Stomach (tissue), 9 donors: ENCODE measurements around the gene LRRC61. TPM values are rescaled to one million over a fixed set of nuclear protein-coding genes. Genes with fewer than 3 reads are reported as not detected.

Source experiments
- DNase-seq, 2 donors: peaks; one replicate each; pipeline versions ENCODE4 v3.0.0 to v3.0.0-alpha.2; 2013 to 2019
- H3K27ac ChIP-seq, 5 donors: fragments of 200-600 bp in 4 of 5; sonication (generic) in 4 of 5; one replicate each; pipeline ENCODE4 v1.5.1; 2013 to 2019; ENCODE audit warnings: mild to moderate bottlenecking in 1 of 5, moderate library complexity in 1 of 5
- H3K27me3 ChIP-seq, 3 donors: fragments of 200-600 bp; sonication (generic); one replicate each; pipeline ENCODE4 v1.5.1; 2017 to 2019; ENCODE audit warnings: mixed run types in 1 of 3
- H3K36me3 ChIP-seq, 4 donors: fragments of 200-600 bp; sonication (generic); 1 replicate in 3 of 4; 2 replicates in 1 of 4; pipeline ENCODE4 v1.5.1; 2016 to 2019
- H3K4me1 ChIP-seq, 4 donors: fragments of 200-600 bp; sonication (generic); one replicate each; pipeline ENCODE4 v1.5.1; 2016 to 2019
- H3K4me3 ChIP-seq, 4 donors: fragments of 200-600 bp; sonication (generic) in 3 of 4; one replicate each; pipeline ENCODE4 v1.5.1; 2016 to 2019; ENCODE audit warnings: mild to moderate bottlenecking in 1 of 4
- H3K9me3 ChIP-seq, 4 donors: fragments of 200-600 bp; sonication (generic); one replicate each; pipeline ENCODE4 v1.5.1; 2016 to 2019
- EP300 ChIP-seq: sonication (generic); formaldehyde crosslinking; IDR thresholded peaks from one replicate; pipeline ENCODE4 v1.6.1; 2017; ENCODE audit warnings: antibody characterized with exemption
- POLR2A ChIP-seq, 4 donors: fragments of 450-650 bp; IDR thresholded peaks; one replicate each; pipeline ENCODE4 v1.6.1; 2016; ENCODE audit warnings: antibody characterized with exemption in 4 of 4, control low read depth in 2 of 4, mild to moderate bottlenecking in 1 of 4, moderate library complexity in 1 of 4
- POLR2AphosphoS5 ChIP-seq, 3 donors: sonication (generic); formaldehyde crosslinking; IDR thresholded peaks; one replicate each; pipeline ENCODE4 v1.6.1; 2016; ENCODE audit warnings: antibody characterized with exemption in 3 of 3
- whole genome bisulfite sequencing, 5 donors: extraction: QIAGEN DNeasy Blood & Tissue Kit in 3 of 5; methylation state at CpG; one replicate each; pipeline versions ENCODE4 v1.1.5 to v1.1.7; 2013 to 2018; 5-methylcytosine and 5-hydroxymethylcytosine counted together
- intact Hi-C: fragments of 100-400 bp; cut with DNase I; formaldehyde crosslinking; loops from one replicate; pipeline ENCODE4 v1.15.1; 2023; ENCODE audit warnings: low total_unique reads
- polyA plus RNA-seq, 3 donors: library from polyadenylated mRNA; stranded (reverse); fragments of 200-250 nt; gene quantifications; one replicate each; pipeline ENCODE4 v1.2.3, GENCODE V29; 2013
- total RNA-seq, 5 donors: library from RNA; depleted of rRNA; stranded (reverse); fragments of >200 nt; gene quantifications; one replicate each; pipeline versions ENCODE4 v1.1.0 to v1.2.3, GENCODE V29; 2014 to 2016
- TF ChIP-seq, protein P1 (sequence below), 7 experiments: fragments of 450-650 bp in 4 of 7; fragments of 200-600 bp in 3 of 7; sonication (generic) in 3 of 7; IDR thresholded peaks; one replicate each; pipeline ENCODE4 v1.5.1; 2016 to 2019; ENCODE audit warnings: antibody characterized with exemption in 7 of 7, control low read depth in 2 of 7, mild to moderate bottlenecking in 1 of 7
- donor health status: healthy with polysubstance abuse.
- donor health status: Bipolar disorder and iron deficiency.
- donor health status: healthy.

Gene LRRC61
- total and polyA plus RNA-seq, 8 donors, result 5.6 to 15.9 (median 9.6) TPM; not detected in 2

DNA sequence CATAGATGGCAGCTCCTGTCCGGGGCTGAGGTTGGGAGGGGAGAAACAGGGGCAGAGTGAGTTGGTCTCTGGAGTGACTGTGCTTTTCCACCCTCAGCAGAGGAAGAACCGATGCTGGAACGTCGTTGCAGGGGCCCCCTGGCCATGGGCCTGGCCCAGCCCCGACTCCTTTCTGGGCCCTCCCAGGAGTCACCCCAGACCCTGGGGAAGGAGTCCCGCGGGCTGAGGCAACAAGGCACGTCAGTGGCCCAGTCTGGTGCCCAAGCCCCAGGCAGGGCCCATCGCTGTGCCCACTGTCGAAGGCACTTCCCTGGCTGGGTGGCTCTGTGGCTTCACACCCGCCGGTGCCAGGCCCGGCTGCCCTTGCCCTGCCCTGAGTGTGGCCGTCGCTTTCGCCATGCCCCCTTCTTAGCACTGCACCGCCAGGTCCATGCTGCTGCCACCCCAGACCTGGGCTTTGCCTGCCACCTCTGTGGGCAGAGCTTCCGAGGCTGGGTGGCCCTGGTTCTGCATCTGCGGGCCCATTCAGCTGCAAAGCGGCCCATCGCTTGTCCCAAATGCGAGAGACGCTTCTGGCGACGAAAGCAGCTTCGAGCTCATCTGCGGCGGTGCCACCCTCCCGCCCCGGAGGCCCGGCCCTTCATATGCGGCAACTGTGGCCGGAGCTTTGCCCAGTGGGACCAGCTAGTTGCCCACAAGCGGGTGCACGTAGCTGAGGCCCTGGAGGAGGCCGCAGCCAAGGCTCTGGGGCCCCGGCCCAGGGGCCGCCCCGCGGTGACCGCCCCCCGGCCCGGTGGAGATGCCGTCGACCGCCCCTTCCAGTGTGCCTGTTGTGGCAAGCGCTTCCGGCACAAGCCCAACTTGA, 48.2 kb downstream of the LRRC61 start:
- Histone ChIP-seq H3K4me1 (peaks cover 31 to 74% (median 63%) of the 10 kb centered on the region in 4 donors), H3K27ac (peak overlapping the region in 4 of 5 donors; percentile 87 to 97 (median 94)), H3K27me3 (no peaks in the 10 kb centered on the region), H3K4me3 (peak overlapping the region in 2 of 4 donors; percentile 71 to 95), H3K9me3 (no peaks in the 10 kb centered on the region), H3K36me3 (peaks cover 29 to 49% (median 42%) of the 10 kb centered on the region in 4 donors)
- WGBS, 5 donors, result 80 to 84% (median 82%) methylated on average over 28 to 48 of the region's 48 CpGs
- intact Hi-C loops, result no loop called here
- no peak for DNase-seq
- TF ChIP-seq POLR2AphosphoS5 (IDR thresholded peaks at IDR 0.05), result no peak
- TF ChIP-seq, protein P1, sequence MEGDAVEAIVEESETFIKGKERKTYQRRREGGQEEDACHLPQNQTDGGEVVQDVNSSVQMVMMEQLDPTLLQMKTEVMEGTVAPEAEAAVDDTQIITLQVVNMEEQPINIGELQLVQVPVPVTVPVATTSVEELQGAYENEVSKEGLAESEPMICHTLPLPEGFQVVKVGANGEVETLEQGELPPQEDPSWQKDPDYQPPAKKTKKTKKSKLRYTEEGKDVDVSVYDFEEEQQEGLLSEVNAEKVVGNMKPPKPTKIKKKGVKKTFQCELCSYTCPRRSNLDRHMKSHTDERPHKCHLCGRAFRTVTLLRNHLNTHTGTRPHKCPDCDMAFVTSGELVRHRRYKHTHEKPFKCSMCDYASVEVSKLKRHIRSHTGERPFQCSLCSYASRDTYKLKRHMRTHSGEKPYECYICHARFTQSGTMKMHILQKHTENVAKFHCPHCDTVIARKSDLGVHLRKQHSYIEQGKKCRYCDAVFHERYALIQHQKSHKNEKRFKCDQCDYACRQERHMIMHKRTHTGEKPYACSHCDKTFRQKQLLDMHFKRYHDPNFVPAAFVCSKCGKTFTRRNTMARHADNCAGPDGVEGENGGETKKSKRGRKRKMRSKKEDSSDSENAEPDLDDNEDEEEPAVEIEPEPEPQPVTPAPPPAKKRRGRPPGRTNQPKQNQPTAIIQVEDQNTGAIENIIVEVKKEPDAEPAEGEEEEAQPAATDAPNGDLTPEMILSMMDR (IDR thresholded peaks at IDR 0.05), result no peak
- TF ChIP-seq POLR2A (IDR thresholded peaks at IDR 0.05), result no peak
- TF ChIP-seq EP300, result no peak

DNA sequence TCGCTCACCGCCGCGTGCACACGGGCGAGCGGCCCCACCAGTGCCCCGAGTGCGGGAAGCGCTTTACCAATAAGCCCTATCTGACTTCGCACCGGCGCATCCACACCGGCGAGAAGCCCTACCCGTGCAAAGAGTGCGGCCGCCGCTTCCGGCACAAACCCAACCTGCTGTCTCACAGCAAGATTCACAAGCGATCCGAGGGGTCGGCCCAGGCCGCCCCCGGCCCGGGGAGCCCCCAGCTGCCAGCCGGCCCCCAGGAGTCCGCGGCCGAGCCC, 48.8 kb downstream of the LRRC61 start:
- intact Hi-C loops, result no loop called here
- no peaks in the 10 kb centered on the region for H3K27me3 ChIP-seq
- H3K9me3 ChIP-seq, result no peaks in the 10 kb centered on the region
- WGBS, 5 donors, result 90 to 98% (median 94%) methylated on average over 17 to 30 of the region's 30 CpGs
- H3K36me3 ChIP-seq, result peaks cover 29 to 49% (median 42%) of the 10 kb centered on the region in 4 donors
- TF ChIP-seq EP300, result no peak
- TF ChIP-seq POLR2AphosphoS5 (IDR thresholded peaks at IDR 0.05), result no peak
- no peak for TF ChIP-seq POLR2A (IDR thresholded peaks at IDR 0.05)
- TF ChIP-seq, protein P1 (IDR thresholded peaks at IDR 0.05), result no peak
- no peak overlapping the region for H3K27ac ChIP-seq
- no peak for DNase-seq
- peak overlapping the region in 1 of 4 donors; percentile 5 for H3K4me3 ChIP-seq
- peaks cover 31 to 79% (median 65%) of the 10 kb centered on the region in 4 donors for H3K4me1 ChIP-seq

DNA sequence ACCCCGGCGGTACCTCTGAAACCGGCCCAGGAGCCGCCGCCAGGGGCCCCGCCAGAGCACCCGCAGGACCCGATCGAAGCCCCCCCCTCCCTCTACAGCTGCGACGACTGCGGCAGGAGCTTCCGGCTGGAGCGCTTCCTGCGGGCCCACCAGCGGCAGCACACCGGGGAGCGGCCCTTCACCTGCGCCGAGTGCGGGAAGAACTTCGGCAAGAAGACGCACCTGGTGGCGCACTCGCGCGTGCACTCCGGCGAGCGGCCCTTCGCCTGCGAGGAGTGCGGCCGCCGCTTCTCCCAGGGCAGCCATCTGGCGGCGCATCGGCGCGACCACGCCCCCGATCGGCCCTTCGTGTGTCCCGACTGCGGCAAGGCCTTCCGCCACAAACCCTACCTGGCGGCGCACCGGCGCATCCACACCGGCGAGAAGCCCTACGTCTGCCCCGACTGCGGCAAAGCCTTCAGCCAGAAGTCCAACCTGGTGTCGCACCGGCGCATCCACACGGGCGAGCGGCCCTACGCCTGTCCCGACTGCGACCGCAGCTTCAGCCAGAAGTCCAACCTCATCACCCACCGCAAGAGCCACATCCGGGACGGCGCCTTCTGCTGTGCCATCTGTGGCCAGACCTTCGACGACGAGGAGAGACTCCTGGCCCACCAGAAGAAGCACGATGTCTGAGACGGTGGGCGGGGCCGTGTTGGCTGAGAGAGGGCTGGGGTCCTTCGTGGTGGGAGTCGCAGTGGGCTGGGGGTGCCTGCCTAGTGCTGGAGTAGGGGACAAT, 49.3 kb downstream of the LRRC61 start:
- H3K4me3 ChIP-seq, result peak overlapping the region in 1 of 4 donors; percentile 5
- H3K4me1 ChIP-seq, result peaks cover 31 to 79% (median 69%) of the 10 kb centered on the region in 4 donors
- 70 to 89% (median 86%) methylated on average over 22 to 79 of the region's 79 CpGs for WGBS, 5 donors
- H3K9me3 ChIP-seq, result no peaks in the 10 kb centered on the region
- no peak for TF ChIP-seq POLR2A (IDR thresholded peaks at IDR 0.05)
- TF ChIP-seq, protein P1 (IDR thresholded peaks at IDR 0.05), result no peak
- TF ChIP-seq EP300, result no peak
- TF ChIP-seq POLR2AphosphoS5 (IDR thresholded peaks at IDR 0.05), result no peak
- no peak for DNase-seq
- H3K27me3 ChIP-seq, result no peaks in the 10 kb centered on the region
- H3K36me3 ChIP-seq, result peaks cover 29 to 49% (median 42%) of the 10 kb centered on the region in 4 donors
- peak overlapping the region in 3 of 5 donors; percentile 15 to 55 (median 26) for H3K27ac ChIP-seq
- intact Hi-C loops, result no loop called here

DNA sequence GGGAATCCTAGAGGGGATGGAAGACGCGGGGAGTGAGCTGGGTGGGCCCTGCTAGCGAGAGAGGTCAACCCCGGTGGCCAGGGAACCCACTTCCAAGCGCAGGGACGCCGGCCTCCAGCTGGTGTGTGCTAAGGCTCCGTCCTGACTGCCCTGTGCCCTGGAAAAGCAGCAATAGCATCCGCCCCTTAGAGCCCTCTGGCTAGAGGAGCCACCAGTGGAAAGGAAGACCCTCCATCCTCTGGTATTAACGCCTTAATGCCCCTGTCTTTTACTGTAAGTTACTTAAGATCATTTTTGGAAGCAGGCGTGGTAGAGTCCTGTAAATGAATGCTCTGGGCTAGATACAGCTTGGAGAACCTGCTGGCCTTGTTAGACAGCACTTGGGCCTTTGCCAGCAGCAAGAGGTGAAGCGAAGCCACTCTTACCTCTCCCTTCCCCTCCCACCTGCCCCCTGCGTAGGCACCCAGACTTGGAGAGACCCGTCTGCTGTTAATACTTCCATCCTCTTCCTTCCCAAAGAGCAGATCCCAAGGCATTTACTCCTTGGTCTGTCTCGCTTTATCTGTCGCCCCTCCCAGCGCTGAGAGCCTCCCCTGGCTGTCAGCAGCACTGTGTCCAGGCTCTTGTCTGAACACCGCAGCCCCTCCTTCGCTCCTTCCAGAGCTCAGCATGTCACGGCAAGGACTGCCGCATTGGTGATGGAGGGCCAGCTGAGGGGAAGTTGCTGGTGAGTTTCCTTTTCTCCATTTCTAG, 50.1 kb downstream of the LRRC61 start:
- intact Hi-C loops, result no loop called here
- no peak overlapping the region for H3K4me3 ChIP-seq
- H3K9me3 ChIP-seq, result no peaks in the 10 kb centered on the region
- peak; percentile 52 to 81 for DNase-seq
- H3K27me3 ChIP-seq, result no peaks in the 10 kb centered on the region
- TF ChIP-seq EP300 (no peak), POLR2A (IDR thresholded peaks at IDR 0.05) (no peak), POLR2AphosphoS5 (IDR thresholded peaks at IDR 0.05) (no peak)
- TF ChIP-seq, protein P1 (IDR thresholded peaks at IDR 0.05), result no peak
- peak overlapping the region in 3 of 5 donors; percentile 15 to 55 (median 26) for H3K27ac ChIP-seq
- WGBS, 5 donors, result 58 to 74% (median 63%) methylated on average over 18 to 21 of the region's 21 CpGs
- peaks cover 29 to 49% (median 42%) of the 10 kb centered on the region in 4 donors for H3K36me3 ChIP-seq
- H3K4me1 ChIP-seq, result peaks cover 27 to 79% (median 69%) of the 10 kb centered on the region in 4 donors
